Astrocyte (in vitro differentiated cells and primary cell): Measurements from ENCODE around the gene SEC22A. TPM values are rescaled to one million over a fixed set of nuclear protein-coding genes. Genes with fewer than 3 reads are reported as not detected.

Experiments used
- DNase-seq: peaks from one replicate; pipeline ENCODE4 v3.0.0-alpha.2; 2010; ENCODE audit warnings: low read depth
- FAIRE-seq: peaks from 2 replicates; lab custom pipeline; 2011; peaks lifted over from hg19 to GRCh38; lab: Jason Lieb, UNC
- H2AFZ ChIP-seq: 2 replicates; pipeline ENCODE4 v1.6.0; 2012; ENCODE audit warnings: low read depth, low read length, inconsistent platforms
- H3K27ac ChIP-seq: 2 replicates; pipeline ENCODE4 v1.5.1; 2011; ENCODE audit warnings: low read depth, low read length, inconsistent platforms
- H3K27me3 ChIP-seq: 2 replicates; pipeline ENCODE4 v1.6.0; 2011; ENCODE audit warnings: low read length, inconsistent platforms; ENCODE audit not compliant: insufficient read depth
- H3K36me3 ChIP-seq: 2 replicates; pipeline ENCODE4 v1.5.1; 2011; ENCODE audit warnings: low read length, inconsistent platforms; ENCODE audit not compliant: insufficient read depth
- H3K4me1 ChIP-seq: 2 replicates; pipeline ENCODE4 v1.5.1; 2011; ENCODE audit warnings: low read length, inconsistent platforms; ENCODE audit not compliant: insufficient read depth
- H3K4me2 ChIP-seq: 2 replicates; pipeline ENCODE4 v1.6.0; 2012; ENCODE audit warnings: low read length, inconsistent platforms
- H3K4me3 ChIP-seq: 2 replicates; pipeline ENCODE4 v1.5.1; 2011; ENCODE audit warnings: low read depth, mild to moderate bottlenecking, low read length, inconsistent platforms; ENCODE audit not compliant: insufficient read depth
- H3K79me2 ChIP-seq: 2 replicates; pipeline ENCODE4 v1.6.0; 2012; ENCODE audit warnings: mild to moderate bottlenecking, low read length, inconsistent platforms; ENCODE audit not compliant: insufficient read depth
- H3K9ac ChIP-seq: 2 replicates; pipeline ENCODE4 v1.6.0; 2012; ENCODE audit warnings: mild to moderate bottlenecking, low read length, inconsistent platforms
- H3K9me3 ChIP-seq: 2 replicates; pipeline ENCODE4 v1.5.1; 2012; ENCODE audit warnings: low read depth, mild to moderate bottlenecking, low read length, inconsistent platforms; ENCODE audit not compliant: insufficient read depth
- H4K20me1 ChIP-seq: 2 replicates; pipeline ENCODE4 v1.6.0; 2012; ENCODE audit warnings: low read length, inconsistent platforms; ENCODE audit not compliant: insufficient read depth
- H3K27ac Mint-ChIP-seq: one replicate; pipeline ENCODE4 v1.8.0; 2021; ENCODE audit warnings: mild to moderate bottlenecking, mixed read lengths; ENCODE audit not compliant: unreplicated experiment
- H3K27me3 Mint-ChIP-seq: one replicate; pipeline ENCODE4 v1.8.0; 2021; ENCODE audit warnings: low read depth, mixed read lengths; ENCODE audit not compliant: unreplicated experiment
- H3K36me3 Mint-ChIP-seq: one replicate; pipeline ENCODE4 v1.8.0; 2021; ENCODE audit warnings: low read depth, mixed read lengths; ENCODE audit not compliant: unreplicated experiment
- H3K4me1 Mint-ChIP-seq: one replicate; pipeline ENCODE4 v1.8.0; 2021; ENCODE audit warnings: low read depth, mixed read lengths; ENCODE audit not compliant: unreplicated experiment
- H3K4me3 Mint-ChIP-seq: one replicate; pipeline ENCODE4 v1.8.0; 2021; ENCODE audit warnings: mild to moderate bottlenecking, moderate library complexity, mixed read lengths; ENCODE audit not compliant: unreplicated experiment
- H3K9me3 Mint-ChIP-seq: one replicate; pipeline ENCODE4 v1.8.0; 2021; ENCODE audit warnings: mild to moderate bottlenecking, mixed read lengths; ENCODE audit not compliant: unreplicated experiment
- CTCF ChIP-seq: IDR thresholded peaks from 2 replicates; pipeline ENCODE4 v1.5.1; 2011; ENCODE audit warnings: low read depth, mild to moderate bottlenecking, inconsistent platforms, low read length, moderate library complexity; ENCODE audit not compliant: insufficient read depth
- EZH2 ChIP-seq: IDR thresholded peaks from 2 replicates; pipeline ENCODE4 v1.6.1; 2012; ENCODE audit warnings: mild to moderate bottlenecking, low read length, inconsistent platforms; ENCODE audit not compliant: insufficient read depth
- total RNA-seq: library from RNA; stranded (reverse); gene quantifications from 2 replicates; pipeline ENCODE4 v1.2.1, GENCODE V29; 2021

SEC22A gene
- total RNA-seq, 1 donor from 2014 or later = 10.9 TPM

DNA sequence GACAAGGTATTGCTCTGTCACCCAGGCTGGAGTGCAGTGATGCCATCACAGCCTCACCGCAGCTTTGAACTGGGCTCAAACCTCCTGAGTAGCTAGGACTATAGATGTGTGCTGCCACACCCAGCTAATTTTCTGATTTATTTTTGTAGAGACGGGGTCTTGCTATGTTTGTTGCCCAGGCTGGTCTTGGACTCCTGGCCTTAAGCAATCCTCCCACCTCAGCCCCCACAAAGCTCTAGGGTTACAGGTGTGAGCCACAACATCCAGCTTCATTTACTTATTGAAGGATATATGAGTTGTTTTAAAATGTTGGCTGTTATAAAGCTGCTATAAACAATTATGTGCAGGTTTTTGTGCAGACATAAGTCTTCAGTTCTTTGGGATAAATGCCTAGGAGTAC, 62.2 kb downstream of the SEC22A start:
- TF ChIP-seq EZH2 (no peak), CTCF (no peak)

DNA sequence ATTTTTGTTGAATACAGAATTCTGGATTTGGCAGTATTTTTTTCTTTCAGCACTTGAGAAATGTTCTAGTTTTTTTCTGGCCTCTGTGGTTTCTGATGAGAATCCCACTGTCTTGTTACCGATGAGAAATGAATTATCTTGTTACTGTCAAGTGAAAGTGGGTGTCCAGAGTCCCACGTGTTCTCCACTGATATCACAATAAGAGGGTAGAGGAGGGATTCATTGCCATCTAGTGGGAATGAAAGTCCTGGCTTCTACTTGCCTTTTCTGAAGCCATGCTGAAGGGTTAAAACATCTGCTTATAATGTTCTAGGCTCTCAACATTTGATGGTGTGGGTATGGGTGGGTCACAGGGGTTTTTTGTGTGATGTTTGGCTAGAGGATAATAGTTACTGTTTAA, 66.1 kb downstream of the SEC22A start:
- FAIRE-seq = no peak
- Mint-ChIP-seq H3K9me3 (no peaks in the 10 kb centered on the region), H3K36me3 (no peaks in the 10 kb centered on the region), H3K4me3 (no peak overlapping the region), H3K4me1 (peaks cover 8% of the 10 kb centered on the region), H3K27ac (no peak overlapping the region), H3K27me3 (no peaks in the 10 kb centered on the region)
- H3K36me3 ChIP-seq = no peaks in the 10 kb centered on the region
- H4K20me1 ChIP-seq = no peaks in the 10 kb centered on the region
- H3K27me3 ChIP-seq = no peaks in the 10 kb centered on the region
- no peak for DNase-seq
- no peak overlapping the region for H3K27ac ChIP-seq
- no peak overlapping the region for H3K4me3 ChIP-seq
- no peaks in the 10 kb centered on the region for H3K9me3 ChIP-seq
- TF ChIP-seq CTCF (no peak), EZH2 (no peak)
- no peaks in the 10 kb centered on the region for H3K4me1 ChIP-seq
- no peaks in the 10 kb centered on the region for H3K79me2 ChIP-seq
- no peak overlapping the region for H2AFZ ChIP-seq
- H3K9ac ChIP-seq = no peak overlapping the region
- H3K4me2 ChIP-seq = no peak overlapping the region

More for the DNA sequence above, 62.2 kb downstream of the SEC22A start:
- H3K4me3 Mint-ChIP-seq = no peak overlapping the region
- Histone ChIP-seq H3K79me2 (no peaks in the 10 kb centered on the region), H3K36me3 (no peaks in the 10 kb centered on the region), H3K4me2 (no peak overlapping the region), H4K20me1 (no peaks in the 10 kb centered on the region), H3K9ac (no peak overlapping the region), H3K27ac (no peak overlapping the region), H2AFZ (no peak overlapping the region), H3K4me3 (no peak overlapping the region), H3K9me3 (no peaks in the 10 kb centered on the region), H3K27me3 (no peaks in the 10 kb centered on the region), H3K4me1 (no peaks in the 10 kb centered on the region)
- DNase-seq (no peak), FAIRE-seq (no peak)
- no peaks in the 10 kb centered on the region for H3K36me3 Mint-ChIP-seq
- H3K27me3 Mint-ChIP-seq = no peaks in the 10 kb centered on the region
- no peak overlapping the region for H3K27ac Mint-ChIP-seq
- no peaks in the 10 kb centered on the region for H3K9me3 Mint-ChIP-seq
- no peaks in the 10 kb centered on the region for H3K4me1 Mint-ChIP-seq

DNA sequence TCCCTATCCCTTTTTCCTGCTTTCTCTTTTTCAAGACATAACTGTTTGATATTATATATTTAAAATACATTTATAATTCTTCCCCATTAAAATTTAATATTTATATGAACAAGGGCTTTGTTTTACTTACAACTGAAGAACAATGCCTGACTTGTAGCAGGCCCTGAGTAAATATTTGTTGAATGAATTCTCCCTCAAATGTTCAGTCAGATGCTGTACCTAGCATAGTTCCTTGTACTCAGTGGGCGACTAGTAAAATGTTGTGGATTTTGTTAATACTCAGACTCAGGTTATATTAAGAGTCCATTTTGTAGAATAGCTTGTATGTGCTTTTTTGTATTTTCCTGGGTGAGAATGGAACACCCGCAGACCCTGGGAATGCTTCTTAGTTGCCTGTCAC, 69.1 kb downstream of the SEC22A start:
- H3K9me3 ChIP-seq = no peaks in the 10 kb centered on the region
- FAIRE-seq = no peak
- TF ChIP-seq CTCF = no peak
- no peak for TF ChIP-seq EZH2

More for the DNA sequence above, 69.1 kb downstream of the SEC22A start:
- Histone ChIP-seq H3K4me2 (no peak overlapping the region), H3K4me3 (no peak overlapping the region), H3K79me2 (no peaks in the 10 kb centered on the region), H3K9ac (no peak overlapping the region), H3K27ac (no peak overlapping the region), H2AFZ (no peak overlapping the region), H3K27me3 (no peaks in the 10 kb centered on the region), H4K20me1 (no peaks in the 10 kb centered on the region), H3K4me1 (peaks cover 8% of the 10 kb centered on the region), H3K36me3 (no peaks in the 10 kb centered on the region)
- Mint-ChIP-seq H3K27me3 (no peaks in the 10 kb centered on the region), H3K4me3 (no peak overlapping the region), H3K27ac (no peak overlapping the region), H3K9me3 (no peaks in the 10 kb centered on the region), H3K36me3 (no peaks in the 10 kb centered on the region), H3K4me1 (peaks cover 19% of the 10 kb centered on the region)
- no peak for DNase-seq
